CD4-positive, alpha-beta T cell treated with Interleukin-17A for 1 hour (primary cell): ENCODE results near the gene PPARG.
"Not testable (repeated sequence)": the region's sequence is repeated elsewhere in the genome, so short reads cannot be mapped to it uniquely, and the experiment has no call there.

Experiments
- DNase-seq: peaks from one replicate; pipeline ENCODE4 v3.0.0-alpha.2; 2020

The PPARG gene

GRCh38 chr3:12383218-12383617, 94.3 kb downstream of the PPARG start:
- no peak for DNase-seq

GRCh38 chr3:12384451-12385233, 95.8 kb downstream of the PPARG start:
- DNase-seq, result no peak

- DNase-seq, result not testable (repeated sequence)
These were observed 97.8 kb downstream of the PPARG start for GRCh38 chr3:12386514-12387291.

GRCh38 chr3:12388185-12388584, 99.3 kb downstream of the PPARG start:
- DNase-seq, result no peak

GRCh38 chr3:12392101-12392878, 103.4 kb downstream of the PPARG start:
- DNase-seq, result no peak

- DNase-seq, result no peak
These were observed 105.0 kb downstream of the PPARG start for GRCh38 chr3:12393894-12394293.

- no peak for DNase-seq
These were observed 105.8 kb downstream of the PPARG start for GRCh38 chr3:12394569-12395271.

- DNase-seq, result no peak
These were observed 106.6 kb downstream of the PPARG start for GRCh38 chr3:12395349-12396012.

- no peak for DNase-seq
These were observed 107.6 kb downstream of the PPARG start for GRCh38 chr3:12396471-12396870.

- no peak for DNase-seq
These were observed 110.4 kb downstream of the PPARG start for GRCh38 chr3:12399226-12399625.

GRCh38 chr3:12400616-12401194, 111.8 kb downstream of the PPARG start:
- no peak for DNase-seq

GRCh38 chr3:12401208-12401607, 112.3 kb downstream of the PPARG start:
- no peak for DNase-seq

- DNase-seq, result no peak
These were observed 116.8 kb downstream of the PPARG start for GRCh38 chr3:12405432-12406272.

GRCh38 chr3:12408984-12409683, 120.3 kb downstream of the PPARG start:
- DNase-seq, result no peak

GRCh38 chr3:12409684-12410596, 121.1 kb downstream of the PPARG start:
- DNase-seq, result no peak

GRCh38 chr3:12413721-12414255, 124.9 kb downstream of the PPARG start:
- no peak for DNase-seq

- no peak for DNase-seq
These were observed 126.3 kb downstream of the PPARG start for GRCh38 chr3:12415014-12415680.

GRCh38 chr3:12416731-12417130, 127.9 kb downstream of the PPARG start:
- no peak for DNase-seq
